GM19328 (cell line): Measurements from ENCODE around the gene HLF.

Source experiments
- ATAC-seq: cut with Tn5 transposase; IDR thresholded peaks from one replicate; pipeline ENCODE4 v1.9.1; 2021; ENCODE audit warnings: mild to moderate bottlenecking, moderate library complexity; ENCODE audit not compliant: unreplicated experiment

HLF gene

DNA sequence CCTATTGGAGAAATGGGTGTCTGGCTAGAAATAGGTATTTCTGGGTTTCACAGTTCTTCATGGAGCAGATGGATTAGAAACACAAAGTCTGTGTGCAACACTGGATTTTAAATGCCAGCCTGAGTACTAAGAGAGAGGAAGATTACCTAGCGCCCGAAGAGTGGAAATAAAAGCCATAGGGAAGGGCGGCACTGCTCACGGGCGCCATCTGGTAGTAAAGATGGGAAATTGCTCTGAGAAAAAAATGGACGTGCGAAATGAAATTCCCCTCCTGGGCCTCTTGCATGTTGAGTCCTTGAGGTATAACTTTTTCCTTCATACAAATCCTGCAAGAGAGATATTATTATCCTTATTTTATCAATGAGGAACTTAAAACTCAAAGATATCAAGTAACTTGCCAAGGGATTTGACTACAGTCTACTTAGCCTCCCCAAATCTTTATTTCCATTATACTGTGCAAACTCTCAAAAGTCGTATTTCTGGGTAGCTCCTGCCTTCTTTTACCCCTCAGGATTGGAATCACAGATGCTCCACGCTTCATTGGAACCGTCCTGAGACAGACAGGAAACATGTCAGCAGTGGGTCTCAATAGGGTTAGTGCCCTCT is 84.1 kb downstream of the HLF start:
- ATAC-seq: no peak

DNA sequence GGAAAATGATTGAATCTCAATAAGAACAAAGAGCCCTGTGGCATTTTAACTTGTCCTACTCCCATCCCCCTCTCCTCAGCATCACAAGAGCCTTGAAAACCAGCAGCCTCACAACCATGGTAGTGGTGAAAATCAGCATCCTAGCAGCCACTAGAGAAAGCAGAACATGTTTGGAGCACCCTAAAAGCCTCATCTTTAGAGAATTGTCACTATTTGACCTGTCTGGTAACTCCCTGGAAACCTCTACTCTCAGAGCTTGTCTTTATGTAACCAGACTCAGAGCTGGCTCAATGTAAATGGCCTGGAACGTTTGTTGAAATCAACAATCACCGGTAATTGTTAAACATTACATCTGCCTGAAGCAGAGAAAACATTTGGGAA is 86.1 kb downstream of the HLF start:
- no peak for ATAC-seq

DNA sequence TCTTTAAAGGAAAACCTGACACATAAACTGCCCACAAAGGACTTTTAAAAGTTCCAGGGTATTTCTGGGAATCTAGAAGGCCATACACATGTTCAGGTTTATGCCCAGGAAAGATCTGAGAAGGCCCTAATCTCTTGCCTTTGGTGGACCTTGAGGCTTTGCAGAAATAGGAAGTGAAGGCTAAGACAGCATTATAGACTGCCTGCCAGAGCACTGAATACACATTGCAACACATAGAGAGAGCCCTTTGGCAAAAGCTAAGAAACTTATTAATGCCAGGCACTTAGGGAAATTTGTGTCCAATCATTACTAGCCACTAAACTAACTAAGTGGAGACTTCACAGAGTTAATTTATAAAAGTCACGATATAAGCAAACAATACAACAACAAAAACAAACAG is 86.5 kb downstream of the HLF start:
- ATAC-seq: no peak

DNA sequence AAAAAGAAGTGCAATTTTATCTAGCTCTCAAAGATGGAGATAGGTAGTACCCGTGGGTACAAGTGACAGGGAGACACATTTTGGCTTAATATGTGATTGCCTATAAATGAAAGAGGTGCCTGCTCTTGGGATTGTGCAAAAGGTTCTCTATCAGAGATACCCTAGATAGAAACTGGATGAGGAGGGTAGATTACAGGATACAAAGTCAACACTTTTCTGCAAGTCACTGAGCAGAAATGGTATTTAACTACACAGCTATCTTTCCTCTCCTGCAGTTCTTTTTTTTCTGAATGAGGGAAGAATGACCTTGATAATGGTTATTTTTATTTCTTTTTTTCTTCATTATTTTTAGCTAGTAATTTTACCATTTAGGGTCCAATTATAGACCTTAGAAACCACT is 89.2 kb downstream of the HLF start:
- ATAC-seq: no peak

DNA sequence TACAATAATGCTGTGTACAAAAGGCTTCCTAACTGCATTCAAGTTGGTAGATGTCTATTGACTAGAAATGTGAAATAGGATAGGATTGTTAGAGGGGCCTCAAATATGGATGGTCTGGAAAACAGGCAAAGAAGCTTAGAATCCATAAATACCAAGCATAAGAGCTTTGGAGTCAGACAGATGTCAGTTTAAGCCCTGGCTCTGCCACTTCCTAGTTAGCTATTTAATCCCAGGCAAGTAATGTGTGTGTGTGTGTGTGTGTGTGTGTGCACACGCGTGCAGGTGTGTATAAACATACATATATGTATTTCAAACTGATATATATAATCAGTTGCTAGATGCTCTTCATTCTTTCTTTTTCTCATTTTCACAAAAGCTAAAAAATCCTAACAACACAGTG is 90.2 kb downstream of the HLF start:
- ATAC-seq: no peak

DNA sequence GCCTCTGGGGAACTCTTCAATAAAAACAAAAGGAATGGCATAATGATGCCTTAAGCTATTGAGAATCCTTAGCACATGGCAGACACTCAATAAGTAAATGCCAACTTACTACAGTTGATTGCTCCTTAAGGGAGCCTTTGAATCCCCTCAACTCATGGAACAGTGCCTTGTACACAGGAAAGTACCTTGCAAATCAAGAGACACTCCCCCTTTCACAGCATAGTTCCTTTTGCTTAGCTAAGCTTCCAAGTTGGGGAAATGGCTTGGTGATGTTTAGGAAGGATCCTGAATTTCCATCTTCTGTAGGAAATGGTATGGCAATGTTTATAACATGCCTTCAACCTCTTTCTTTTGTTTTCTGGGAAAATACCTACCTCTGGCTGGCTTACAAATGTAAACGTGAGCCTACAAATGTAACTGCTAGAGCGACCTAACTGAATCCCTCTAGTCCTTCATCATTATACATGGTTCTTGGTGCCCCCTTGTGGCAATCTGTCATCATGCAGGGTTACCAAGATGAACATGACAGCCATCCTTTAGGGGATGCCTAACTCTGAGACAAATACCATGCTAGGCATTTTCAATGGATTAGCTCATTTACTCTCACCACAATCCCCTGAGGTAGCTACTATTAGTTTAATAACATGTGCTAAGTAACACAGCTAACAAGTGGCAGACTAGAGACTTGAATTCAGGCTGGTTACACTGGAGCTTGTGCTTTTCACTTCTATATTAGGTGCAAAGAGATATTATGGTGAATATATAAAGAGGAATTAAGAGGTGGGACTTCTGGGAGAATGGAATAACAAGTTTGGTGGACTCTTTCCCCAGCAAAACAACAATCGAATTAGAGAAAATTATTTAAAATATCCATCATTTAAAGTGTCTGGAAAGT is 91.9 kb downstream of the HLF start:
- no peak for ATAC-seq

DNA sequence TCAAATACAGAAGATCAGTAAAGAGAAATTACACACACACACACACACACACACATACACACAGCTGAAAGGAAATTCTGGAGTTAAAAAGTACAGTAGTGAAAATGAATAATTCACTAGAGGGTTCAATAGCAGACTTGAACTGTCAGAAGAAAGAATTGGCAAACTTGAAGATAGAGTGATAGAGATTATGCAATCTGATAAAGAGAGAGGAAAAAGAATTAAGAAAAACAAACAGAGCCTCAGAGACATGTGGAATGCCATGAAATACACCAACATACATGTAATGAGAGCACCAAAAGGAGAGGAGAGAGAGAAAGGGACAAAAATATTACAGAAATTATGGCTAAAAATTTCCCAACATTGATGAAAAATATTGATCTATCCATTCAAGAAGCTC is 96.2 kb downstream of the HLF start:
- no peak for ATAC-seq

DNA sequence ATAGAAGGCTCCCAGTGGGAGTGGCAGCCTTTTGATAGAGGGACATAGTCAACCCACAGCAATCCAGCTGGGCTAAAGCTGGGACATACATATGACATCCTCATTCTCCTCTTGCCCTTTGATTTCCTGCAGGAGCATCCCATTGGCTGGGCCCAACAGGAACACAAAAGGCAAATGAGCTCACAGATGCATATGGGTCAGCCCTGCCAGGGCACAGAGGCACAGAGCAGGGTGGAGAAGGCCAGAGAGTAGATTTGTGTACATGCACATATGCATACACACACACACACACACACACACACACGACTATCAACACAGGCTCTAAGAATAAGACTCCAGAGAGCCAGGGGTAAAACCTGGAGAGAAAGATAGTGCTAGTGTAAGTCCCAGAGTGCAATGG is 98.3 kb downstream of the HLF start:
- no peak for ATAC-seq

DNA sequence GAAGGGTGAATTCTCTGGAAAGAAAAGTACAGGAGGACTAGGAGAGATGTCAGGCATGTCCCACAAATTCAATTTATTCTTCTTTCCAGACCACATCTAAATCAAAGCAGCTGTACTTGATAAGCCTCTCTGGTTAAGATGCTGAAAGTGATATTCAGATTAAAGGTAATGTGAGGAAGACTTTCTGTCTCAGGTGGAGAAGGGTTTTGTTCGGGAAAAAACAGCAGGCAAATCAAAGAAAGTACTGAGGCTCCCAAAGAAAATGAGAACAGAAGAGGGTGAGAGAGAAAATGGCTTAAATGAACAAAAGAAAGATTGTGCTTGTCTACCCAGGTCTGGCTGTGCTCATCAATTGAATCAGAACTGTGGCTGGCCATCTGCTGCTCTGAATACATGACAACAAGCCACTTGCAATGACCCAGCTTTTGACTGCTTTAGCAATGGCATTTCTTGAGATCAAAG is 101.3 kb downstream of the HLF start:
- ATAC-seq: no peak

DNA sequence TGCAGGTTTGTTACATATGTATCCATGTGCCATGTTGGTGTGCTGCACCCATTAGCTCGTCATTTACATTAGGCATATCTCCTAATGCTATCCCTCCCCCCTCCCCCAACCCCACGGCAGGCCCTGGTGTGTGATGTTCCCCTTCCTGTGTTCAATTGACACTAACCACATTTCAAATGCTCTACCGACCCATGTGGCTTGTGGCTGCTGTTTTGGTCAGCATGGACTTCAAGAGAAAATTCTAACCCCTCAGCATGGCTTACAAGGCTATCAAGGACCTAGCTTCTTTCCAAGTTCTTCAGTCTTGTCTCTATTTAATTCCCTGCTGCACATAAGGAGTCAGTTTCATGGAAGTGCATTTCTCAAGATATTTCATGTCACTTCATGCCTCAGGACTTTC is 103.9 kb downstream of the HLF start:
- no peak for ATAC-seq
